ENCODE data around the gene STOM. TPM values are rescaled to one million over a fixed set of nuclear protein-coding genes. Genes with fewer than 3 reads are reported as not detected.

The STOM gene
- total RNA-seq, 1 donor from 2014 or later: 53.2 TPM

DNA sequence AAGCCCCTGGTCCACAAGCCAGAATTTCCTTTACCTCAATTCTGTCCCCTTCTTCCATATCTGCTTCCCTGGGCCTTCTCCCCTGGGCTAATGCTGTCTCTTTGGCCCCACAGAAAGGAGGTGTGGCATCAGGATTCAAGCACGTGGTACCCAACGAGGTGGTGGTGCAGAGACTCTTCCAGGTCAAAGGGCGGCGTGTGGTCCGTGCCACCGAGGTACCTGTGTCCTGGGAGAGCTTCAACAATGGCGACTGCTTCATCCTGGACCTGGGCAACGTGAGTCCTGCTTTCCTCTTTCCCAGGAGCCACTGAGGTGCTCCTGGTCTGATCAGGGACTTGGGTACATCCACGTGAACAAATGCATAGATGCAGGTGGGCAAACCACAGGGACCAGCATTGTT is 59.5 kb downstream of the STOM start:
- TF ChIP-seq, protein P1, sequence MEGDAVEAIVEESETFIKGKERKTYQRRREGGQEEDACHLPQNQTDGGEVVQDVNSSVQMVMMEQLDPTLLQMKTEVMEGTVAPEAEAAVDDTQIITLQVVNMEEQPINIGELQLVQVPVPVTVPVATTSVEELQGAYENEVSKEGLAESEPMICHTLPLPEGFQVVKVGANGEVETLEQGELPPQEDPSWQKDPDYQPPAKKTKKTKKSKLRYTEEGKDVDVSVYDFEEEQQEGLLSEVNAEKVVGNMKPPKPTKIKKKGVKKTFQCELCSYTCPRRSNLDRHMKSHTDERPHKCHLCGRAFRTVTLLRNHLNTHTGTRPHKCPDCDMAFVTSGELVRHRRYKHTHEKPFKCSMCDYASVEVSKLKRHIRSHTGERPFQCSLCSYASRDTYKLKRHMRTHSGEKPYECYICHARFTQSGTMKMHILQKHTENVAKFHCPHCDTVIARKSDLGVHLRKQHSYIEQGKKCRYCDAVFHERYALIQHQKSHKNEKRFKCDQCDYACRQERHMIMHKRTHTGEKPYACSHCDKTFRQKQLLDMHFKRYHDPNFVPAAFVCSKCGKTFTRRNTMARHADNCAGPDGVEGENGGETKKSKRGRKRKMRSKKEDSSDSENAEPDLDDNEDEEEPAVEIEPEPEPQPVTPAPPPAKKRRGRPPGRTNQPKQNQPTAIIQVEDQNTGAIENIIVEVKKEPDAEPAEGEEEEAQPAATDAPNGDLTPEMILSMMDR (IDR thresholded peaks at IDR 0.05): no peak
- no peak overlapping the region for H3K27ac Mint-ChIP-seq (ENCODE audit: unreplicated experiment)
- DNase-seq (ENCODE audit: extremely low spot score, unreplicated experiment): no peak
- H3K9me3 Mint-ChIP-seq (ENCODE audit: unreplicated experiment): no peaks in the 10 kb centered on the region
- no peak overlapping the region for H3K4me3 Mint-ChIP-seq (ENCODE audit: unreplicated experiment)
- no peaks in the 10 kb centered on the region for H3K4me1 Mint-ChIP-seq (ENCODE audit: unreplicated experiment)
- peaks cover 45% of the 10 kb centered on the region for H3K36me3 Mint-ChIP-seq (ENCODE audit: unreplicated experiment)
- H3K27me3 Mint-ChIP-seq (ENCODE audit: unreplicated experiment): no peaks in the 10 kb centered on the region

DNA sequence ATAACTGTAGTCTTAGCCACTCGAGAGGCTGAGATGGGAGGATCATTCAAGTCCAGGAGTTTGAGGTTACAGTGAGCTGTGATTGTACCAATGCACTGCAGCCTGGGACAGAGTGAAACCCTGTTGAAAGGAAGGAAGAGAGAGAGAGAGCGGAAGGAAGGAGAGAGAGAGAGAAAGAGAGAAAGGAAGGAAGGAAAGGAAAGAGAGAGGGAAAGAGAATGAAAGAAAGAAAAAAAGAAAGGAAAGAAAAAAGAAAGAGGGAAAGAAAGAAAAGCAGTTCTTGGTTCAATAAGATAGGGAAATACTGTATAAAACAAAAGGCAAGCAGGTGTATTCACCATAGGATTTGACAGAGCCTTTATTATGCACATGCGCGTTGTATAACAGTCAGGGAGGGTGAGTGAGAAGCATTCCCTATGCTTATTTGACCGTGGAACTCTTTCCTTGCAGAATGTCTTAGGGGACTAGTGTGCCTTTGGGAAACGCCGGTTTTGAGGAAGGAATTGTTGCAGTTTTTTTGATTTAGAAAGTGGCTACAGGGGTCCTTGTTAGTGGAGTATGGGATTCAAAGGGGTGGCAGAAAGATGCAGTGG is 60.1 kb downstream of the STOM start:
- H3K4me1 Mint-ChIP-seq (ENCODE audit: unreplicated experiment): no peaks in the 10 kb centered on the region
- H3K27me3 Mint-ChIP-seq (ENCODE audit: unreplicated experiment): no peaks in the 10 kb centered on the region
- H3K9me3 Mint-ChIP-seq (ENCODE audit: unreplicated experiment): no peaks in the 10 kb centered on the region
- no peak overlapping the region for H3K4me3 Mint-ChIP-seq (ENCODE audit: unreplicated experiment)
- peaks cover 45% of the 10 kb centered on the region for H3K36me3 Mint-ChIP-seq (ENCODE audit: unreplicated experiment)
- no peak overlapping the region for H3K27ac Mint-ChIP-seq (ENCODE audit: unreplicated experiment)
- no peak for DNase-seq (ENCODE audit: extremely low spot score, unreplicated experiment)
- TF ChIP-seq, protein P1 (IDR thresholded peaks at IDR 0.05): no peak

DNA sequence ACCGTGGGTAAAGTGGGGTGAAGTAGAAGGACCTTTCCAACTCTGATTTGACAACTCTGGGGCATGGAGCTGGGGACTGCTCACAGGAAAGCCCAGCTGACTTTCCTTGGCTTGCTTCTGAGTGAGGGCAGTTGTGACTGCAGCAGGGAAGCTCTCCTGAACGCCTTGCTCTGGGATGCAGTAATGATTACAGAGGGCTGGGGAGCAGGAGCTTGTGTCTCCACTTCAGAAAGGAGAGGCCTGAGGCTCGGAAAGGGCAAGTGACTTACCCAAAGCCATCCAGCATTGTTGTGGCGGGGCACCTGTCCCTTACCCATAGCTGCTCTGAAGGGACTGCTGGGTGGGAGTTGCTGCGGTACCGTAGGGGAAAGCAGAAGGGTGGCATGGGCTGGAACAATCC is 60.9 kb downstream of the STOM start:
- TF ChIP-seq, protein P1 (IDR thresholded peaks at IDR 0.05): no peak
- no peak for DNase-seq (ENCODE audit: extremely low spot score, unreplicated experiment)
- Mint-ChIP-seq H3K27me3 (ENCODE audit: unreplicated experiment) (no peaks in the 10 kb centered on the region), H3K4me1 (ENCODE audit: unreplicated experiment) (no peaks in the 10 kb centered on the region), H3K9me3 (ENCODE audit: unreplicated experiment) (no peaks in the 10 kb centered on the region), H3K27ac (ENCODE audit: unreplicated experiment) (no peak overlapping the region), H3K4me3 (ENCODE audit: unreplicated experiment) (no peak overlapping the region), H3K36me3 (ENCODE audit: unreplicated experiment) (peaks cover 45% of the 10 kb centered on the region)

DNA sequence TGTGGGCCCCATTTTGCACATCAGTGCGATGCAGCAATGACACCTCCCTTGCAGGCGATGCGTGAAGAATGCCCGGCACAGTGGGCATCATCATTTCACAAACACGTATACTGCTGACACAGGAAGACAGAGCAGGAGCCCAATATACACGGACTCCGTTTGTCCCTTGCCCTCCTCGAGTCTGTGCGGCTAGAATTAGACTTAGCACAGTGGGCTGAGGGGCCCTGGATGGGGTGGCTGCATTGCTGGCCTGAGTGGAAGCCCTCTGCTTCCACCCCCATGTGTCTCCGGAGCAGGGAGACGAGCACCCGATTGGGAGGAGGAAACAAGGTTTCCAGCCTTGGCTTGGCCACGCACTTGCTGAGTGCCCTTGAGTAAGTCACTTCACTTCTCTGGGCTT is 61.3 kb downstream of the STOM start:
- Mint-ChIP-seq H3K9me3 (ENCODE audit: unreplicated experiment) (no peaks in the 10 kb centered on the region), H3K4me1 (ENCODE audit: unreplicated experiment) (no peaks in the 10 kb centered on the region), H3K27ac (ENCODE audit: unreplicated experiment) (no peak overlapping the region), H3K4me3 (ENCODE audit: unreplicated experiment) (no peak overlapping the region), H3K36me3 (ENCODE audit: unreplicated experiment) (peaks cover 45% of the 10 kb centered on the region), H3K27me3 (ENCODE audit: unreplicated experiment) (no peaks in the 10 kb centered on the region)
- TF ChIP-seq, protein P1 (IDR thresholded peaks at IDR 0.05): no peak
- no peak for DNase-seq (ENCODE audit: extremely low spot score, unreplicated experiment)

DNA sequence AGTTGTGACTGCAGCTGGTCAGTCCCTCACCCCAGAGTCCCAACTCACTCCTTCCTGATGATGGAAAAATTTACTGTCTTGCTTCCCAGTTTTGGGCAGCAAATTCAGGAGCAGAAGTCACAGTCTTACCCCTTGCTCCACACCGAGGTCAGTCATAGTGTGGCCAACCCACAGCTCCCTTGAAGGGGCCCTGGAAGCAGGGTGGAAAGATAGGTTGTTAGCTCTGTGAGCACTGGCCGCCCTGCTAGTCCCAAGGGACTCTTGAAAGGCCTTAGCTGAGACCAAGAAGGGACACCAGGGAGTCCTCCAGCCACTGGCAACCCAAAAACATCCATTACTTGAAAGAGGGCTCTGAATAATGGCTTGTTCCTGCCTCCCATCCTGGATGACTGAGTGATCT is 62.1 kb downstream of the STOM start:
- TF ChIP-seq, protein P1 (IDR thresholded peaks at IDR 0.05): no peak
- Mint-ChIP-seq H3K36me3 (ENCODE audit: unreplicated experiment) (peaks cover 41% of the 10 kb centered on the region), H3K27ac (ENCODE audit: unreplicated experiment) (no peak overlapping the region), H3K4me1 (ENCODE audit: unreplicated experiment) (no peaks in the 10 kb centered on the region), H3K9me3 (ENCODE audit: unreplicated experiment) (no peaks in the 10 kb centered on the region), H3K4me3 (ENCODE audit: unreplicated experiment) (no peak overlapping the region), H3K27me3 (ENCODE audit: unreplicated experiment) (no peaks in the 10 kb centered on the region)
- DNase-seq (ENCODE audit: extremely low spot score, unreplicated experiment): no peak
